ENCODE results near the gene RNU5D-1. TPM values are rescaled to one million over a fixed set of nuclear protein-coding genes. Genes with fewer than 3 reads are reported as not detected.

The RNU5D-1 gene
- total RNA-seq, 1 donor from 2014 or later, result not detected

DNA sequence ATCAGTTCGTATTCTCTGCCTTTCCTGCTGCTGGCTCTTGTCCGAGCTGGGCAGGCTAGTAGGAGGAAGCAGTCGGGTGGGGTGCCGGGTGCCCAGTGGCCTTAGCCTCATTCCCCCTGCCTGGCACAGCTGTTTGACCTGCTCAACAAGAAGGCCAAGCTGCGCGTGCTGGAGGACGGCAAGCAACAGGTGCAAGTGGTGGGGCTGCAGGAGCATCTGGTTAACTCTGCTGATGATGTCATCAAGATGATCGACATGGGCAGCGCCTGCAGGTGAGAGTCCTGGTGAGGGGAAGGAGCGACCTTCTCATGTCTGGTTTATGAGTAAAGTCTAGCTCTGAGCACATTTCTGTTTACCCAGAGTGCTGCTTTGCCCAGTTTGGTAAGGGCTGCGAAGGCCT is 28.1 kb upstream of the RNU5D-1 start:
- Mint-ChIP-seq H3K4me3 (no peak overlapping the region), H3K36me3 (ENCODE audit: low read depth) (peaks cover 18% of the 10 kb centered on the region), H3K9me3 (no peaks in the 10 kb centered on the region), H3K27me3 (ENCODE audit: low read depth) (no peaks in the 10 kb centered on the region), H3K27ac (ENCODE audit: unreplicated experiment) (no peak overlapping the region), H3K4me1 (no peaks in the 10 kb centered on the region)
- TF ChIP-seq CTCF (conservative IDR thresholded peaks at IDR 0.05), result no peak
- no peak for DNase-seq (ENCODE audit: low read depth, low spot score)

DNA sequence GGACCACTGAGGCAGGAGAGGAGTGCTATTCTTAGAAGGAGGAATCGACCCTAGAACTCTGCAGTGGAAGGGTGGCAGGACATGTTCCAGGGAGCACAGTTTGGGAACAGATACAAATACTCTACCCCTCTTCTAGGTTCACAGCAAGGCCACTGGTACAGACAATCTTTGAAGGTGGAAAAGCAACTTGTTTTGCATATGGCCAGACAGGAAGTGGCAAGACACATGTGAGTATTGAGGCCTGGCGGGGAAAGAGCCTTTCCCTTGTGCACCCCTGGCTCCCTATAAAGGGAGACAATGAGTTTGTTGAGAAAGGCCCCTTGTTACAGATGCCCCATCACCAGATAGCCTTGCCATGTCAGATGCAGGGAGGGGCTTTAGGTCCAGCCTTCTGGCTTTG is 26.4 kb upstream of the RNU5D-1 start:
- Mint-ChIP-seq H3K4me3 (no peak overlapping the region), H3K27me3 (ENCODE audit: low read depth) (no peaks in the 10 kb centered on the region), H3K36me3 (ENCODE audit: low read depth) (peaks cover 10% of the 10 kb centered on the region), H3K9me3 (no peaks in the 10 kb centered on the region), H3K27ac (ENCODE audit: unreplicated experiment) (no peak overlapping the region), H3K4me1 (no peaks in the 10 kb centered on the region)
- no peak for DNase-seq (ENCODE audit: low read depth, low spot score)
- TF ChIP-seq CTCF (conservative IDR thresholded peaks at IDR 0.05), result no peak

GRCh38 chr1:44747878-44748277 is 16.9 kb upstream of the RNU5D-1 start:
- Mint-ChIP-seq H3K4me3 (peak overlapping the region; percentile 31), H3K36me3 (ENCODE audit: low read depth) (peaks cover 17% of the 10 kb centered on the region), H3K27me3 (ENCODE audit: low read depth) (no peaks in the 10 kb centered on the region)

DNA sequence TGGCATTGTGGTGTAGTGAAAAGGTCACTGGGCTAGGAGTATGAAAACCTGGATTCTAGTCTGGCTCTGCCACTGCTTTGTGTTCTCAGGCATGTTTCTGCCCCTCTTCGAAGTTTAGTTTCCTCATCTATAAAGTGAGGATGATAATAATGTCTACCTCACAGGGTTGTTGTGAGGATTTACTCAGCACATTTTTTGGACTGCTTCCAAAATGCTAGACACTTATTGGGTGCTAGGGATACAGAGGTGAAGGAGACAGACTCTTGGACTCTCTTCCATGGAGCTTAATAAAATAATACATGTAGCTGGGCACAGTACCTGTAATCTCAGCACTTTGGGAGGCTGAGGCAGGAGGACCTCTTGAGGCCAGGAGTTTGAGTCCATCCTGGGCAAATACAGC is 12.2 kb upstream of the RNU5D-1 start:
- H3K27ac Mint-ChIP-seq (ENCODE audit: unreplicated experiment), result peak overlapping the region; percentile 12
- DNase-seq (ENCODE audit: low read depth, low spot score), result no peak
- H3K4me3 Mint-ChIP-seq, result peak overlapping the region; percentile 81

More at GRCh38 chr1:44747878-44748277, 16.9 kb upstream of the RNU5D-1 start:
- no peaks in the 10 kb centered on the region for H3K9me3 Mint-ChIP-seq
- no peak for DNase-seq (ENCODE audit: low read depth, low spot score)
- H3K4me1 Mint-ChIP-seq, result peaks cover 9% of the 10 kb centered on the region
- TF ChIP-seq CTCF (conservative IDR thresholded peaks at IDR 0.05), result no peak
- H3K27ac Mint-ChIP-seq (ENCODE audit: unreplicated experiment), result no peak overlapping the region

GRCh38 chr1:44740179-44740617 is 9.2 kb upstream of the RNU5D-1 start:
- DNase-seq (ENCODE audit: low read depth, low spot score), result no peak
- H3K4me1 Mint-ChIP-seq, result peaks cover 33% of the 10 kb centered on the region
- no peak for TF ChIP-seq CTCF (conservative IDR thresholded peaks at IDR 0.05)
- no peaks in the 10 kb centered on the region for H3K27me3 Mint-ChIP-seq (ENCODE audit: low read depth)
- peaks cover 8% of the 10 kb centered on the region for H3K36me3 Mint-ChIP-seq (ENCODE audit: low read depth)
- H3K9me3 Mint-ChIP-seq, result no peaks in the 10 kb centered on the region
- peak overlapping the region; percentile 99 for H3K27ac Mint-ChIP-seq (ENCODE audit: unreplicated experiment)
- H3K4me3 Mint-ChIP-seq, result peak overlapping the region; percentile 98

More for the DNA sequence above, 12.2 kb upstream of the RNU5D-1 start:
- peaks cover 33% of the 10 kb centered on the region for H3K4me1 Mint-ChIP-seq
- H3K36me3 Mint-ChIP-seq (ENCODE audit: low read depth), result peaks cover 15% of the 10 kb centered on the region
- H3K9me3 Mint-ChIP-seq, result no peaks in the 10 kb centered on the region
- TF ChIP-seq CTCF (conservative IDR thresholded peaks at IDR 0.05), result no peak
- H3K27me3 Mint-ChIP-seq (ENCODE audit: low read depth), result no peaks in the 10 kb centered on the region
